GM23338 (cell line): ENCODE measurements around the gene TMEM143. TPM values are rescaled to one million over a fixed set of nuclear protein-coding genes. Genes with fewer than 3 reads are reported as not detected.

Experiments
- ATAC-seq: fragments of 200-7000 bp; cut with Tn5 transposase; 3 replicates; pipeline ENCODE4 v1.9.1; 2020
- DNase-seq: peaks from one replicate; pipeline ENCODE4 v3.0.0-alpha.2; 2015; ENCODE audit warnings: low spot score
- H2AFZ ChIP-seq: fragments of 200-600 bp; sonication (generic); 2 replicates; pipeline ENCODE4 v1.8.0; 2016; ENCODE audit warnings: antibody characterized with exemption, mild to moderate bottlenecking, moderate library complexity
- H3F3A ChIP-seq: fragments of 200-600 bp; sonication (generic); replicated peaks from 2 replicates; pipeline ENCODE4 v1.8.0; 2017; ENCODE audit warnings: antibody characterized with exemption, mixed run types, low read depth
- H3K27ac ChIP-seq: fragments of 200-600 bp; sonication (generic); 2 replicates; pipeline ENCODE4 v1.6.1; 2016; ENCODE audit warnings: low read depth
- H3K27me3 ChIP-seq: fragments of 200-600 bp; sonication (generic); 2 replicates; pipeline ENCODE4 v1.8.0; 2016; ENCODE audit warnings: mild to moderate bottlenecking, mixed run types, moderate library complexity; ENCODE audit not compliant: insufficient read depth
- H3K36me3 ChIP-seq: fragments of 200-600 bp; sonication (generic); 2 replicates; pipeline ENCODE4 v1.8.0; 2016; ENCODE audit warnings: mild to moderate bottlenecking; ENCODE audit not compliant: insufficient read depth
- H3K4me1 ChIP-seq: fragments of 200-600 bp; sonication (generic); 2 replicates; pipeline ENCODE4 v1.8.0; 2016; ENCODE audit warnings: mild to moderate bottlenecking, moderate library complexity; ENCODE audit not compliant: insufficient read depth
- H3K4me2 ChIP-seq: fragments of 200-600 bp; sonication (generic); 2 replicates; pipeline ENCODE4 v1.7.1; 2017; ENCODE audit warnings: mixed run types
- H3K4me3 ChIP-seq: fragments of 200-600 bp; sonication (generic); 2 replicates; pipeline ENCODE4 v1.6.1; 2016; ENCODE audit warnings: mixed run types
- H3K79me2 ChIP-seq: fragments of 200-600 bp; sonication (generic); replicated peaks from 2 replicates; pipeline ENCODE4 v1.8.0; 2017; ENCODE audit warnings: mild to moderate bottlenecking; ENCODE audit not compliant: insufficient read depth
- H3K9me2 ChIP-seq: fragments of 200-600 bp; sonication (generic); 2 replicates; pipeline ENCODE4 v1.8.0; 2017; ENCODE audit not compliant: insufficient read depth
- H4K20me1 ChIP-seq: fragments of 200-600 bp; sonication (generic); replicated peaks from 2 replicates; pipeline ENCODE4 v1.8.0; 2017; ENCODE audit warnings: mild to moderate bottlenecking; ENCODE audit not compliant: insufficient read depth
- H3K27ac Mint-ChIP-seq: 2 replicates; pipeline ENCODE4 v1.8.0; 2020; ENCODE audit warnings: inconsistent platforms, mild to moderate bottlenecking, moderate library complexity, mixed read lengths
- H3K27me3 Mint-ChIP-seq: 3 replicates; pipeline ENCODE4 v1.8.0; 2022; ENCODE audit warnings: low read depth, mild to moderate bottlenecking, moderate library complexity, mixed read lengths, inconsistent platforms; ENCODE audit not compliant: insufficient read depth, poor library complexity
- H3K36me3 Mint-ChIP-seq: 3 replicates; pipeline ENCODE4 v1.8.0; 2021; ENCODE audit warnings: low read depth, mild to moderate bottlenecking, inconsistent platforms, moderate library complexity, mixed read lengths
- H3K4me1 Mint-ChIP-seq: 3 replicates; pipeline ENCODE4 v1.8.0; 2020; ENCODE audit warnings: mild to moderate bottlenecking, inconsistent platforms, mixed read lengths
- H3K4me3 Mint-ChIP-seq: 3 replicates; pipeline ENCODE4 v1.8.0; 2021; ENCODE audit warnings: moderate library complexity, mild to moderate bottlenecking, inconsistent platforms, mixed read lengths
- H3K9me3 Mint-ChIP-seq: 3 replicates; pipeline ENCODE4 v1.8.0; 2020; ENCODE audit warnings: moderate library complexity, mild to moderate bottlenecking, inconsistent platforms, mixed read lengths
- ETS1 ChIP-seq: IDR thresholded peaks from 2 replicates; pipeline ENCODE4 v1.6.1; 2016; ENCODE audit warnings: antibody characterized with exemption
- EZH2 ChIP-seq: fragments of 200-600 bp; sonication (generic); IDR thresholded peaks from one replicate; pipeline ENCODE4 v1.8.0; 2017; ENCODE audit warnings: antibody characterized with exemption, mild to moderate bottlenecking, low read depth; ENCODE audit not compliant: unreplicated experiment
- EZH2phosphoT487 ChIP-seq: fragments of 200-600 bp; sonication (generic); IDR thresholded peaks from one replicate; pipeline ENCODE4 v1.8.1; 2018; ENCODE audit warnings: antibody characterized with exemption; ENCODE audit not compliant: unreplicated experiment
- JUNB ChIP-seq: IDR thresholded peaks from one replicate; pipeline ENCODE4 v1.6.1; 2016; ENCODE audit warnings: antibody characterized with exemption; ENCODE audit not compliant: unreplicated experiment
- NANOG ChIP-seq: IDR thresholded peaks from 2 replicates; pipeline ENCODE4 v1.6.1; 2016; ENCODE audit warnings: antibody characterized with exemption, borderline replicate concordance
- POLR2AphosphoS5 ChIP-seq: IDR thresholded peaks from 2 replicates; pipeline ENCODE4 v1.6.1; 2016; ENCODE audit warnings: antibody characterized with exemption, low read depth
- ZNF114 ChIP-seq: fragments of 250-450 bp; sonication (Bioruptor Pico); IDR thresholded peaks from 2 replicates; pipeline ENCODE4 v1.5.0; 2020; ENCODE audit warnings: mild to moderate bottlenecking, moderate library complexity
- polyA plus RNA-seq: library from polyadenylated mRNA; unstranded; fragments of >200 nt; fragmentation: Nextera tagmentation; extraction: Ambion mirVana; gene quantifications from 2 replicates; pipeline ENCODE4 v1.2.1, GENCODE V29; 2016
- total RNA-seq: library from RNA; depleted of rRNA; stranded (reverse); fragments of >200 nt; shearing (Covaris generic); gene quantifications from 2 replicates; pipeline ENCODE4 v1.2.3, GENCODE V29; 2014
- TF ChIP-seq, protein P1 (sequence below): IDR thresholded peaks from one replicate; pipeline ENCODE4 v1.6.1; 2018; ENCODE audit warnings: antibody characterized with exemption; ENCODE audit not compliant: unreplicated experiment
- TF ChIP-seq, protein P2 (sequence below): fragments of 250-450 bp; sonication (Bioruptor Pico); IDR thresholded peaks from 2 replicates; pipeline ENCODE4 v1.5.0; 2020; ENCODE audit warnings: mild to moderate bottlenecking, moderate library complexity

The TMEM143 gene
- total and polyA plus RNA-seq, 2 experiments from 2014 or later, result 12.8 to 15.0 TPM

DNA sequence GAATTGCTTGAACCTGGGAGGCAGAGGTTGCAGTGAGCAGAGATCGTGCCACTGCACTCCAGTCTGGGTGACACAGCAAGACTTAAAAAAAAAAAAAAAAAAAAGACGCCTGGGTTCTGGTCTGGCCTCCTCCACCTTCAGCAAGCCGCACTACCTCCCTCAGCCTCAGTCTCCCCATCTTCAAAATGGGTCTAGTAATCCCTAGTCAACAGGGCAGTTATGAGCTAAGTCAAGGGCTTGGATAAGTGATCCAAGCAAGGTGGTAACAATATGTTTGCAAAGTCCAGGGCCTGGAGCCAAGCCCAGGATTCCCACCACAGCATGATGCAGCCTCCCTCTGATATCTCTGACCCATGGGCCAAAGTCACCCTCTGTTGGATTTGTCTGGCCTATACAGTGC is 23.2 kb upstream of the TMEM143 start:
- peaks cover 9% of the 10 kb centered on the region for H3K27me3 Mint-ChIP-seq
- peaks cover 4% of the 10 kb centered on the region for H3K4me1 Mint-ChIP-seq
- Histone ChIP-seq H3K4me3 (no peak overlapping the region), H3K79me2 (peaks cover 21% of the 10 kb centered on the region), H3K36me3 (peaks cover 33% of the 10 kb centered on the region), H2AFZ (no peak overlapping the region), H3K4me2 (no peak overlapping the region), H3K27ac (no peak overlapping the region), H4K20me1 (peaks cover 17% of the 10 kb centered on the region), H3K27me3 (no peaks in the 10 kb centered on the region), H3F3A (peaks cover 9% of the 10 kb centered on the region), H3K9me2 (no peaks in the 10 kb centered on the region), H3K4me1 (no peaks in the 10 kb centered on the region; the same call in 1 of the 2 replicates)
- H3K36me3 Mint-ChIP-seq, result peaks cover 73% of the 10 kb centered on the region
- peaks cover 3% of the 10 kb centered on the region; the same call in 1 of the 3 replicates for H3K9me3 Mint-ChIP-seq
- ATAC-seq (no peak), DNase-seq (no peak)
- no peak overlapping the region for H3K4me3 Mint-ChIP-seq
- no peak for TF ChIP-seq ETS1
- H3K27ac Mint-ChIP-seq, result no peak overlapping the region

- Mint-ChIP-seq H3K27ac (no peak overlapping the region), H3K9me3 (peaks cover 3% of the 10 kb centered on the region; the same call in 1 of the 3 replicates), H3K4me1 (no peaks in the 10 kb centered on the region; the same call in 2 of the 3 replicates), H3K27me3 (peaks cover 6% of the 10 kb centered on the region), H3K4me3 (no peak overlapping the region), H3K36me3 (peaks cover 80% of the 10 kb centered on the region)
- ATAC-seq (no peak), DNase-seq (no peak)
- H3K9me2 ChIP-seq, result no peaks in the 10 kb centered on the region
- H2AFZ ChIP-seq, result no peak overlapping the region
- no peaks in the 10 kb centered on the region for H3K27me3 ChIP-seq
- no peaks in the 10 kb centered on the region; the same call in 1 of the 2 replicates for H3K4me1 ChIP-seq
- peaks cover 13% of the 10 kb centered on the region; the same call in 1 of the 2 replicates for H3F3A ChIP-seq
- H3K4me3 ChIP-seq, result no peak overlapping the region
- no peak overlapping the region for H3K27ac ChIP-seq
- H3K4me2 ChIP-seq, result no peak overlapping the region
- peaks cover 13% of the 10 kb centered on the region for H3K79me2 ChIP-seq
- peaks cover 17% of the 10 kb centered on the region for H4K20me1 ChIP-seq
- peaks cover 33% of the 10 kb centered on the region for H3K36me3 ChIP-seq
- TF ChIP-seq JUNB (no peak), ETS1 (no peak), POLR2AphosphoS5 (no peak), EZH2phosphoT487 (no peak), NANOG (no peak), EZH2 (no peak), ZNF114 (CRISPR knock-in tag) (no peak)
- TF ChIP-seq, protein P1, sequence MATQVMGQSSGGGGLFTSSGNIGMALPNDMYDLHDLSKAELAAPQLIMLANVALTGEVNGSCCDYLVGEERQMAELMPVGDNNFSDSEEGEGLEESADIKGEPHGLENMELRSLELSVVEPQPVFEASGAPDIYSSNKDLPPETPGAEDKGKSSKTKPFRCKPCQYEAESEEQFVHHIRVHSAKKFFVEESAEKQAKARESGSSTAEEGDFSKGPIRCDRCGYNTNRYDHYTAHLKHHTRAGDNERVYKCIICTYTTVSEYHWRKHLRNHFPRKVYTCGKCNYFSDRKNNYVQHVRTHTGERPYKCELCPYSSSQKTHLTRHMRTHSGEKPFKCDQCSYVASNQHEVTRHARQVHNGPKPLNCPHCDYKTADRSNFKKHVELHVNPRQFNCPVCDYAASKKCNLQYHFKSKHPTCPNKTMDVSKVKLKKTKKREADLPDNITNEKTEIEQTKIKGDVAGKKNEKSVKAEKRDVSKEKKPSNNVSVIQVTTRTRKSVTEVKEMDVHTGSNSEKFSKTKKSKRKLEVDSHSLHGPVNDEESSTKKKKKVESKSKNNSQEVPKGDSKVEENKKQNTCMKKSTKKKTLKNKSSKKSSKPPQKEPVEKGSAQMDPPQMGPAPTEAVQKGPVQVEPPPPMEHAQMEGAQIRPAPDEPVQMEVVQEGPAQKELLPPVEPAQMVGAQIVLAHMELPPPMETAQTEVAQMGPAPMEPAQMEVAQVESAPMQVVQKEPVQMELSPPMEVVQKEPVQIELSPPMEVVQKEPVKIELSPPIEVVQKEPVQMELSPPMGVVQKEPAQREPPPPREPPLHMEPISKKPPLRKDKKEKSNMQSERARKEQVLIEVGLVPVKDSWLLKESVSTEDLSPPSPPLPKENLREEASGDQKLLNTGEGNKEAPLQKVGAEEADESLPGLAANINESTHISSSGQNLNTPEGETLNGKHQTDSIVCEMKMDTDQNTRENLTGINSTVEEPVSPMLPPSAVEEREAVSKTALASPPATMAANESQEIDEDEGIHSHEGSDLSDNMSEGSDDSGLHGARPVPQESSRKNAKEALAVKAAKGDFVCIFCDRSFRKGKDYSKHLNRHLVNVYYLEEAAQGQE, result no peak
- TF ChIP-seq, protein P2, sequence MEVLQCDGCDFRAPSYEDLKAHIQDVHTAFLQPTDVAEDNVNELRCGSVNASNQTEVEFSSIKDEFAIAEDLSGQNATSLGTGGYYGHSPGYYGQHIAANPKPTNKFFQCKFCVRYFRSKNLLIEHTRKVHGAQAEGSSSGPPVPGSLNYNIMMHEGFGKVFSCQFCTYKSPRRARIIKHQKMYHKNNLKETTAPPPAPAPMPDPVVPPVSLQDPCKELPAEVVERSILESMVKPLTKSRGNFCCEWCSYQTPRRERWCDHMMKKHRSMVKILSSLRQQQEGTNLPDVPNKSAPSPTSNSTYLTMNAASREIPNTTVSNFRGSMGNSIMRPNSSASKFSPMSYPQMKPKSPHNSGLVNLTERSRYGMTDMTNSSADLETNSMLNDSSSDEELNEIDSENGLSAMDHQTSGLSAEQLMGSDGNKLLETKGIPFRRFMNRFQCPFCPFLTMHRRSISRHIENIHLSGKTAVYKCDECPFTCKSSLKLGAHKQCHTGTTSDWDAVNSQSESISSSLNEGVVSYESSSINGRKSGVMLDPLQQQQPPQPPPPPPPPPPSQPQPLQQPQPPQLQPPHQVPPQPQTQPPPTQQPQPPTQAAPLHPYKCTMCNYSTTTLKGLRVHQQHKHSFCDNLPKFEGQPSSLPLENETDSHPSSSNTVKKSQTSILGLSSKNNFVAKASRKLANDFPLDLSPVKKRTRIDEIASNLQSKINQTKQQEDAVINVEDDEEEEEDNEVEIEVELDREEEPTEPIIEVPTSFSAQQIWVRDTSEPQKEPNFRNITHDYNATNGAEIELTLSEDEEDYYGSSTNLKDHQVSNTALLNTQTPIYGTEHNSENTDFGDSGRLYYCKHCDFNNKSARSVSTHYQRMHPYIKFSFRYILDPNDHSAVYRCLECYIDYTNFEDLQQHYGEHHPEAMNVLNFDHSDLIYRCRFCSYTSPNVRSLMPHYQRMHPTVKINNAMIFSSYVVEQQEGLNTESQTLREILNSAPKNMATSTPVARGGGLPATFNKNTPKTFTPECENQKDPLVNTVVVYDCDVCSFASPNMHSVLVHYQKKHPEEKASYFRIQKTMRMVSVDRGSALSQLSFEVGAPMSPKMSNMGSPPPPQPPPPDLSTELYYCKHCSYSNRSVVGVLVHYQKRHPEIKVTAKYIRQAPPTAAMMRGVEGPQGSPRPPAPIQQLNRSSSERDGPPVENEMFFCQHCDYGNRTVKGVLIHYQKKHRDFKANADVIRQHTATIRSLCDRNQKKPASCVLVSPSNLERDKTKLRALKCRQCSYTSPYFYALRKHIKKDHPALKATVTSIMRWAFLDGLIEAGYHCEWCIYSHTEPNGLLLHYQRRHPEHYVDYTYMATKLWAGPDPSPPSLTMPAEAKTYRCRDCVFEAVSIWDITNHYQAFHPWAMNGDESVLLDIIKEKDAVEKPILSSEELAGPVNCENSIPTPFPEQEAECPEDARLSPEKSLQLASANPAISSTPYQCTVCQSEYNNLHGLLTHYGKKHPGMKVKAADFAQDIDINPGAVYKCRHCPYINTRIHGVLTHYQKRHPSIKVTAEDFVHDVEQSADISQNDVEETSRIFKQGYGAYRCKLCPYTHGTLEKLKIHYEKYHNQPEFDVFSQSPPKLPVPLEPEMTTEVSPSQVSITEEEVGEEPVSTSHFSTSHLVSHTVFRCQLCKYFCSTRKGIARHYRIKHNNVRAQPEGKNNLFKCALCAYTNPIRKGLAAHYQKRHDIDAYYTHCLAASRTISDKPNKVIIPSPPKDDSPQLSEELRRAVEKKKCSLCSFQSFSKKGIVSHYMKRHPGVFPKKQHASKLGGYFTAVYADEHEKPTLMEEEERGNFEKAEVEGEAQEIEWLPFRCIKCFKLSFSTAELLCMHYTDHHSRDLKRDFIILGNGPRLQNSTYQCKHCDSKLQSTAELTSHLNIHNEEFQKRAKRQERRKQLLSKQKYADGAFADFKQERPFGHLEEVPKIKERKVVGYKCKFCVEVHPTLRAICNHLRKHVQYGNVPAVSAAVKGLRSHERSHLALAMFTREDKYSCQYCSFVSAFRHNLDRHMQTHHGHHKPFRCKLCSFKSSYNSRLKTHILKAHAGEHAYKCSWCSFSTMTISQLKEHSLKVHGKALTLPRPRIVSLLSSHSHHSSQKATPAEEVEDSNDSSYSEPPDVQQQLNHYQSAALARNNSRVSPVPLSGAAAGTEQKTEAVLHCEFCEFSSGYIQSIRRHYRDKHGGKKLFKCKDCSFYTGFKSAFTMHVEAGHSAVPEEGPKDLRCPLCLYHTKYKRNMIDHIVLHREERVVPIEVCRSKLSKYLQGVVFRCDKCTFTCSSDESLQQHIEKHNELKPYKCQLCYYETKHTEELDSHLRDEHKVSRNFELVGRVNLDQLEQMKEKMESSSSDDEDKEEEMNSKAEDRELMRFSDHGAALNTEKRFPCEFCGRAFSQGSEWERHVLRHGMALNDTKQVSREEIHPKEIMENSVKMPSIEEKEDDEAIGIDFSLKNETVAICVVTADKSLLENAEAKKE, result no peak
Observed at GRCh38 chr19:48385461-48386087, 21.8 kb upstream of the TMEM143 start.
